GM12874 (cell line): ENCODE data around the gene ZNF438.

Experiments
- CTCF ChIP-seq: IDR thresholded peaks from 2 replicates; pipeline ENCODE4 v1.5.1; 2011; ENCODE audit warnings: low read depth, mild to moderate bottlenecking, control low read depth, low read length, moderate library complexity; ENCODE audit not compliant: insufficient read depth

Gene ZNF438

GRCh38 chr10:30863516-30864210 lies 168.0 kb downstream of the ZNF438 start:
- TF ChIP-seq CTCF = no peak

GRCh38 chr10:30862486-30862885 lies 169.2 kb downstream of the ZNF438 start:
- no peak for TF ChIP-seq CTCF

GRCh38 chr10:30861976-30862375 lies 169.7 kb downstream of the ZNF438 start:
- TF ChIP-seq CTCF = no peak

GRCh38 chr10:30861221-30861620 lies 170.4 kb downstream of the ZNF438 start:
- TF ChIP-seq CTCF = no peak

GRCh38 chr10:30858499-30858898 lies 173.2 kb downstream of the ZNF438 start:
- no peak for TF ChIP-seq CTCF

GRCh38 chr10:30857803-30858202 lies 173.9 kb downstream of the ZNF438 start:
- TF ChIP-seq CTCF = no peak

GRCh38 chr10:30855131-30855530 lies 176.5 kb downstream of the ZNF438 start:
- no peak for TF ChIP-seq CTCF
